SU-DHL-6 (cell line): ENCODE measurements around the gene SLC18A2.

ENCODE experiments used
- H2AFZ ChIP-seq: fragments of 200-600 bp; sonication (generic); 2 replicates; pipeline ENCODE4 v1.6.1; 2014; ENCODE audit warnings: low read depth, mild to moderate bottlenecking, moderate library complexity, mixed read lengths, antibody characterized with exemption, low read length; ENCODE audit not compliant: severe bottlenecking
- H3F3A ChIP-seq: fragments of 200-600 bp; shearing (Covaris generic); 2 replicates; pipeline ENCODE4 v1.6.0; 2016; ENCODE audit warnings: antibody characterized with exemption, mild to moderate bottlenecking; ENCODE audit not compliant: insufficient read depth
- H3K27ac ChIP-seq: fragments of 200-600 bp; sonication (generic); 2 replicates; pipeline ENCODE4 v1.5.1; 2016; ENCODE audit warnings: low read depth, mild to moderate bottlenecking, low read length, moderate library complexity, mixed read lengths
- H3K27me3 ChIP-seq: fragments of 200-600 bp; sonication (generic), shearing (Covaris generic); 2 replicates; pipeline ENCODE4 v1.6.0; 2014; ENCODE audit warnings: mild to moderate bottlenecking, low read length
- H3K36me3 ChIP-seq: fragments of 200-600 bp; sonication (generic); 2 replicates; pipeline ENCODE4 v1.6.1; 2014; ENCODE audit warnings: mild to moderate bottlenecking, low read length, mixed read lengths
- H3K4me2 ChIP-seq: fragments of 300-600, 200-600 bp; shearing (Covaris generic), sonication (generic); 2 replicates; pipeline ENCODE4 v1.6.0; 2014; ENCODE audit warnings: low read length, low read depth, mild to moderate bottlenecking; ENCODE audit not compliant: poor library complexity, severe bottlenecking
- H3K4me3 ChIP-seq: fragments of 200-600 bp; sonication (generic); 2 replicates; pipeline ENCODE4 v1.5.1; 2014; ENCODE audit warnings: antibody characterized with exemption, low read length, mild to moderate bottlenecking, mixed read lengths; ENCODE audit not compliant: insufficient read depth, poor library complexity, severe bottlenecking
- H3K79me2 ChIP-seq: fragments of 200-600 bp; sonication (generic); 2 replicates; pipeline ENCODE4 v1.6.1; 2014; ENCODE audit warnings: mild to moderate bottlenecking, low read length, moderate library complexity; ENCODE audit not compliant: insufficient read depth
- H3K9ac ChIP-seq: fragments of 200-600 bp; sonication (generic); 2 replicates; pipeline ENCODE4 v1.7.0; 2014; ENCODE audit warnings: mild to moderate bottlenecking, low read length
- H3K9me2 ChIP-seq: fragments of 200-600 bp; sonication (generic); replicated peaks from 2 replicates; pipeline ENCODE4 v1.6.1; 2014; ENCODE audit warnings: low read length; ENCODE audit not compliant: insufficient read depth
- H3K9me3 ChIP-seq: fragments of 200-600 bp; sonication (generic); 2 replicates; pipeline ENCODE4 v1.6.1; 2014; ENCODE audit warnings: low read length, mixed read lengths; ENCODE audit not compliant: insufficient read depth
- H4K20me1 ChIP-seq: fragments of 200-600 bp; sonication (generic); 2 replicates; pipeline ENCODE4 v1.6.1; 2014; ENCODE audit warnings: low read depth, mild to moderate bottlenecking, antibody characterized with exemption, low read length, moderate library complexity, mixed read lengths
- EZH2phosphoT487 ChIP-seq: fragments of 200-600 bp; sonication (generic), shearing (Covaris generic); conservative IDR thresholded peaks from 2 replicates; pipeline ENCODE4 v1.6.1; 2018; ENCODE audit warnings: mild to moderate bottlenecking, antibody characterized with exemption, low read length, moderate library complexity, mixed read lengths
- TF ChIP-seq, protein P1 (sequence below): fragments of 200-600 bp; sonication (generic); IDR thresholded peaks from one replicate; pipeline ENCODE4 v1.5.1; 2017; ENCODE audit warnings: antibody characterized with exemption, mild to moderate bottlenecking, low read length, moderate library complexity; ENCODE audit not compliant: insufficient read depth, poor library complexity, severe bottlenecking

Gene SLC18A2

DNA sequence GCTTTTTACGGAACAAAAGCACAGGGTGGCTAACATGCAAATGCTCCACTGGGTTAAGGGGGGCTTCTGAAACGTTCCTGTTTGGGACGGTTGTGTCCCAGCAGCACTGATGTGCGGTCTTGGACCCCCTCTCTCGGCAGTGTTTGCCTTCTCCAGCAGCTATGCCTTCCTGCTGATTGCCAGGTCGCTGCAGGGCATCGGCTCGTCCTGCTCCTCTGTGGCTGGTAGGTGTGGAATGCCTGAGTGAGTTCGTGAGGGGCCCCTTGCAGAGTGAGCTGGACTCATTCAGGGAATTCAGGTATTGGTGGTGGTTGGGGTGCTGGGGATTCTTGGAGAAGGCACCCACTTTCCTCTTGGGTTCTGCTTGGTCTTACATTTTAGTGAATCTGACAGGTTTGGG is 13.0 kb downstream of the SLC18A2 start:
- no peaks in the 10 kb centered on the region for H3K79me2 ChIP-seq
- no peak overlapping the region for H2AFZ ChIP-seq
- H3K9me3 ChIP-seq: no peaks in the 10 kb centered on the region

DNA sequence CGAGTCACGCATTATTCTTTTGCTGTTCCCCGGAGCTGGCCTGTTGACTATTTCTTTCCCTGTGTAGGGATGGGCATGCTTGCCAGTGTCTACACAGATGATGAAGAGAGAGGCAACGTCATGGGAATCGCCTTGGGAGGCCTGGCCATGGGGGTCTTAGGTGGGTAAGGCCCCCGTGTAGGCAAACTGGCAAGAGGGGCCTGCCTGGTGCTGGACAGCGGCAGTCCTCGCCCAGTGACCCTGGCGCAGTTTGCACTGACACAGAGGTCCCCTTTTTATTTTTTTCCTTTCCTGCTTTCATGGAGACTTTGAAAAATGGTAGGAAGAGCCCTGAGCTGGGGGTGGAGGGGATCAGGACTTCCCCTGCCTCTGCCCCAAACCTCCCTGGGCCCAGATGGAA is 13.4 kb downstream of the SLC18A2 start:
- H3K27me3 ChIP-seq: no peaks in the 10 kb centered on the region
- H2AFZ ChIP-seq: no peak overlapping the region
- TF ChIP-seq EZH2phosphoT487: no peak
- TF ChIP-seq, protein P1, sequence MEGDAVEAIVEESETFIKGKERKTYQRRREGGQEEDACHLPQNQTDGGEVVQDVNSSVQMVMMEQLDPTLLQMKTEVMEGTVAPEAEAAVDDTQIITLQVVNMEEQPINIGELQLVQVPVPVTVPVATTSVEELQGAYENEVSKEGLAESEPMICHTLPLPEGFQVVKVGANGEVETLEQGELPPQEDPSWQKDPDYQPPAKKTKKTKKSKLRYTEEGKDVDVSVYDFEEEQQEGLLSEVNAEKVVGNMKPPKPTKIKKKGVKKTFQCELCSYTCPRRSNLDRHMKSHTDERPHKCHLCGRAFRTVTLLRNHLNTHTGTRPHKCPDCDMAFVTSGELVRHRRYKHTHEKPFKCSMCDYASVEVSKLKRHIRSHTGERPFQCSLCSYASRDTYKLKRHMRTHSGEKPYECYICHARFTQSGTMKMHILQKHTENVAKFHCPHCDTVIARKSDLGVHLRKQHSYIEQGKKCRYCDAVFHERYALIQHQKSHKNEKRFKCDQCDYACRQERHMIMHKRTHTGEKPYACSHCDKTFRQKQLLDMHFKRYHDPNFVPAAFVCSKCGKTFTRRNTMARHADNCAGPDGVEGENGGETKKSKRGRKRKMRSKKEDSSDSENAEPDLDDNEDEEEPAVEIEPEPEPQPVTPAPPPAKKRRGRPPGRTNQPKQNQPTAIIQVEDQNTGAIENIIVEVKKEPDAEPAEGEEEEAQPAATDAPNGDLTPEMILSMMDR: no peak
- H3K4me3 ChIP-seq: no peak overlapping the region
- no peaks in the 10 kb centered on the region for H3F3A ChIP-seq
- H3K27ac ChIP-seq: no peak overlapping the region
- no peak overlapping the region for H3K4me2 ChIP-seq
- no peaks in the 10 kb centered on the region for H3K79me2 ChIP-seq
- H3K9ac ChIP-seq: no peak overlapping the region
- no peaks in the 10 kb centered on the region for H3K9me3 ChIP-seq
- H3K9me2 ChIP-seq: no peaks in the 10 kb centered on the region
- H3K36me3 ChIP-seq: no peaks in the 10 kb centered on the region
- no peaks in the 10 kb centered on the region for H4K20me1 ChIP-seq

More for the DNA sequence above, 13.0 kb downstream of the SLC18A2 start:
- no peak for TF ChIP-seq EZH2phosphoT487
- TF ChIP-seq, protein P1: no peak
- no peak overlapping the region for H3K4me2 ChIP-seq
- H3K36me3 ChIP-seq: no peaks in the 10 kb centered on the region
- H3K27ac ChIP-seq: no peak overlapping the region
- no peaks in the 10 kb centered on the region for H3F3A ChIP-seq
- H3K4me3 ChIP-seq: no peak overlapping the region
- no peaks in the 10 kb centered on the region for H4K20me1 ChIP-seq
- H3K27me3 ChIP-seq: no peaks in the 10 kb centered on the region
- no peak overlapping the region for H3K9ac ChIP-seq
- H3K9me2 ChIP-seq: no peaks in the 10 kb centered on the region

DNA sequence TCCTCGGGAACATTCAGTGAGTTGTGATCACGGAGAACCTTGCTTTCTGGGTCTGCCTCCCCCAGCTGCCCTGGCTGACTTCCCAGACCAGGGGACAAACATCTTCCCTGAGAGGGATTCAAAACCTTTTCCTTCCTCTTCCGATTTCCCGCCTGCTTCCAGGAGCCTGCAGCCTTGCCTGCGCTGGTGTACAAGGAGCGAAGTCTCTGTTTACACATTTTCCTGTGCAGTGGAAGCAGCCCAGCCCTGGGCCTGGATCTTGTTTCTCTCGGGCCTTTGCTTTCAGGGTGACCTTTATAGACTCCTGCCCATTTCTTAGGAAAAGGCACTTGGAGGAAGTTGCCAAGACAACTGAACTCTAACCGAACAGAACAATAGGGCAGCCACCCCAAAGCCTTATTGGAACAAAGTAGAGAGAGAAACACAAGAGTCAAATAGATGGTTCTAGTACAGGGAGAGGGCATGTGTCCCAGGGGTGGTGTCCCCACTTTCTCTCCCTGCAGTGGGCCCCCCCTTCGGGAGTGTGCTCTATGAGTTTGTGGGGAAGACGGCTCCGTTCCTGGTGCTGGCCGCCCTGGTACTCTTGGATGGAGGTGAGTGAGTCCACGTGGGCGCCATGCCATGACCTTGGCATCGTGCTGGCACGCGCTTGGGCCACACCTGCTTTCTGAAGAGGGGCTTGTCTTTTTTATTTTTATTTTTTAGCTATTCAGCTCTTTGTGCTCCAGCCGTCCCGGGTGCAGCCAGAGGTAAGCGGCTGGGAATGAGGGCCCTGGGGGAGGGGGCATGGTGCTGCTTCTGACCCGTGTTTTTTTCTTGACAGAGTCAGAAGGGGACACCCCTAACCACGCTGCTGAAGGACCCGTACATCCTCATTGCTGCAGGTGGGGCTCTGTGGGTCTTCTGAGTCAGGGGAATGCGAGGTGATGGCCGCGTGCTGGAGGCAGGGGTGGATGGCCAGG is 14.1 kb downstream of the SLC18A2 start:
- Histone ChIP-seq H3K9ac (no peak overlapping the region), H2AFZ (no peak overlapping the region), H3K4me3 (no peak overlapping the region), H3K27me3 (no peaks in the 10 kb centered on the region), H3K9me2 (no peaks in the 10 kb centered on the region), H4K20me1 (no peaks in the 10 kb centered on the region), H3K4me2 (no peak overlapping the region), H3F3A (no peaks in the 10 kb centered on the region), H3K79me2 (no peaks in the 10 kb centered on the region), H3K9me3 (no peaks in the 10 kb centered on the region), H3K36me3 (no peaks in the 10 kb centered on the region), H3K27ac (no peak overlapping the region)
- TF ChIP-seq, protein P1: no peak
- no peak for TF ChIP-seq EZH2phosphoT487
